NOMO-1 treated with DMSO at 0.1 percent for 48 hours (cell line): ENCODE results near the gene LRRC26.

ENCODE experiments used
- DNase-seq: peaks from one replicate; lab custom pipeline; 2025; ENCODE audit not compliant: unreplicated experiment; lab: John Stamatoyannopoulos, UW

Gene LRRC26

GRCh38 chr9:137169896-137170358, at the start of gene LRRC26:
Gene LRRC26, minus strand, starts transcription at chr9:137170051. Its CDS starts 108 bp downstream, at chr9:137169943.
- DNase-seq = no peak

- DNase-seq = no peak
These were observed 49.0 kb upstream of the LRRC26 start for GRCh38 chr9:137218754-137219271.

- DNase-seq = no peak
These were observed 48.4 kb upstream of the LRRC26 start for GRCh38 chr9:137218212-137218753.

GRCh38 chr9:137217276-137218211, 47.7 kb upstream of the LRRC26 start:
- no peak for DNase-seq

GRCh38 chr9:137216188-137216965, 46.5 kb upstream of the LRRC26 start:
- no peak for DNase-seq

GRCh38 chr9:137215196-137215986, 45.5 kb upstream of the LRRC26 start:
- DNase-seq = no peak

GRCh38 chr9:137214620-137215019, 44.8 kb upstream of the LRRC26 start:
- no peak for DNase-seq

GRCh38 chr9:137213160-137214060, 43.6 kb upstream of the LRRC26 start:
- DNase-seq = no peak

- no peak for DNase-seq
These were observed 42.7 kb upstream of the LRRC26 start for GRCh38 chr9:137212520-137212919.

GRCh38 chr9:137211532-137211931, 41.7 kb upstream of the LRRC26 start:
- no peak for DNase-seq

- DNase-seq = no peak
These were observed 36.8 kb upstream of the LRRC26 start for GRCh38 chr9:137206602-137207001.

GRCh38 chr9:137205126-137206069, 35.5 kb upstream of the LRRC26 start, which contains the start of the genes NDOR1 and TMEM203:
Gene NDOR1, plus strand, starts transcription at chr9:137205700. Its CDS starts 78 bp downstream, at chr9:137205778.
Gene TMEM203, minus strand, starts transcription at chr9:137205648. Its CDS starts 234 bp downstream, at chr9:137205414.
- peak; percentile 92 for DNase-seq

GRCh38 chr9:137204731-137205125, 34.9 kb upstream of the LRRC26 start:
- DNase-seq = no peak

GRCh38 chr9:137202966-137203365, 33.1 kb upstream of the LRRC26 start:
- no peak for DNase-seq

- no peak for DNase-seq
These were observed 31.5 kb upstream of the LRRC26 start for GRCh38 chr9:137201205-137201868.

- peak; percentile 100 for DNase-seq
These were observed 30.7 kb upstream of the LRRC26 start, which contains the start of gene TPRN for GRCh38 chr9:137200311-137201204. Gene TPRN, minus strand, starts transcription at chr9:137200741. Its CDS starts 30 bp downstream, at chr9:137200711.
